ENCODE results near the gene COPRS.
A peak's percentile ranks its signal among the peaks of the same experiment; 100 is the strongest.

The COPRS gene

DNA sequence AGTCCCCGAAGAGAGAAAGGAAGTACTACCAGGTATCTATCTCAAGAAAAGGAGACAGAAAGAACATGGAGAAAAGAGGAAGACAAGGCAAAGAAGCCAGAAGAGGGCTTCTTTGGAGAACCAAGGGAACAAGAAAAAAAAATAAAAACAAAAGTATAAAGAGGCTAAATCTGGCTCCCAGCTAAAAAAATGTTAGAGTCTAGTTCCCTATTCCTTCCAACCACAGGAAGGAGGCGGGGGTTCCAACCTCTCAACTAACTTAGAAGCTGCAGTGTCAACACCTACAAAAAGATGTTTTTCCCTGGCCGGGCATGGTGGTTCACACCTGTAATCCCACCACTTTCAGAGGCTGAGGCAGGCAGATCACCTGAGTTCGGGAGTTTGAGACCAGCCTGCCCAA, 29.1 kb upstream of the COPRS start:
- no peak for TF ChIP-seq CTCF (IDR thresholded peaks at IDR 0.05; ENCODE audit: control insufficient read depth, extremely low read depth, insufficient read depth)
- DNase-seq (ENCODE audit: low read depth), result no peak
- no peak overlapping the region for H3K4me3 ChIP-seq (ENCODE audit: low read depth, low read length)

DNA sequence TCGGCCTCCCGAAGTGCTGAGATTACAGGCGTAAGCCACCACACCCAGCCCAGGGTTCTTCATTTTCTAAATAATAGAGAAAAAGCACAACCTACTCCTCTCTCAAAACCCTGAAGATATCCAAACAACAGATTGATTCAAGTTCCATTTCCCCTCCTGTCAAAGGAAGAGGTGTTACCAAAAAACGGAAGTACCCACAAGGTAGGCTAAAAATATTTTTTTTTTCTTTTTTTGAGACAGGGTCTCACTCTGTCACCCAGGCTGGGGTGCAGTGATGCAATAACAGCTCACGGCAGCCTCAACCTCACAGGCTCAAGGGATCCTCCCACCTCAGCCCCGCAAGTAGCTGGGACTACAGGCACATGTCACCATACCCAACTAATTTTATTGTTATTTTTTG, 23.5 kb upstream of the COPRS start:
- no peak overlapping the region for H3K4me3 ChIP-seq (ENCODE audit: low read depth, low read length)
- no peak for TF ChIP-seq CTCF (IDR thresholded peaks at IDR 0.05; ENCODE audit: control insufficient read depth, extremely low read depth, insufficient read depth)
- no peak for DNase-seq (ENCODE audit: low read depth)

- H3K4me3 ChIP-seq (ENCODE audit: low read depth, low read length), result no peak overlapping the region
- peak; percentile 97 for DNase-seq (ENCODE audit: low read depth)
- TF ChIP-seq CTCF (IDR thresholded peaks at IDR 0.05; ENCODE audit: control insufficient read depth, extremely low read depth, insufficient read depth), result no peak
Observed at GRCh38 chr17:31880311-31880710, 21.3 kb upstream of the COPRS start.

- no peak overlapping the region for H3K4me3 ChIP-seq (ENCODE audit: low read depth, low read length)
- TF ChIP-seq CTCF (IDR thresholded peaks at IDR 0.05; ENCODE audit: control insufficient read depth, extremely low read depth, insufficient read depth), result no peak
- no peak for DNase-seq (ENCODE audit: low read depth)
Observed at GRCh38 chr17:31878703-31879073, 19.6 kb upstream of the COPRS start.

- no peak overlapping the region; the same call in 1 of the 2 replicates for H3K4me3 ChIP-seq (ENCODE audit: low read depth, low read length)
- DNase-seq (ENCODE audit: low read depth), result peak; percentile 59
- no peak for TF ChIP-seq CTCF (IDR thresholded peaks at IDR 0.05; ENCODE audit: control insufficient read depth, extremely low read depth, insufficient read depth)
Observed at GRCh38 chr17:31877911-31878702, 19.1 kb upstream of the COPRS start.

GRCh38 chr17:31877341-31877740, 18.3 kb upstream of the COPRS start:
- DNase-seq (ENCODE audit: low read depth), result no peak
- no peak for TF ChIP-seq CTCF (IDR thresholded peaks at IDR 0.05; ENCODE audit: control insufficient read depth, extremely low read depth, insufficient read depth)

DNA sequence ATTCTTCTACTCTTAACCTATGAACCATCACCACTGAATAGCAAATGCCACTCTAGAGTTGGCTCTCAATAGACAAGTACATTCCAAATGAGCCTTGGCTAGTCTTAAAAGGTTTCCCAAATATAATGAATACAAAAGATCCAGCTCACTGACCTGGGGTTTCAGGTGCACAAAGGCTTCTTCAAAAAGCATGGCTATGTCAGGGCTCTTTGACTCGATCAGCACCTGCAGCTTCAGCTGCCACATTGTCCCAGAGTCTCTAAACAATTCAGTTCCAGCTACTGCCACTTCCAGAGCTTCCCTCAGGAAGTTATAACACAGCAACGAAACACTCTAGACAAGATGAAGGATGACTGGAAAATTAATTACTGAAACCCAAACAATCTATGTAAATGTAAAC, 16.0 kb upstream of the COPRS start:
- no peak overlapping the region for H3K4me3 ChIP-seq (ENCODE audit: low read depth, low read length)
- TF ChIP-seq CTCF (IDR thresholded peaks at IDR 0.05; ENCODE audit: control insufficient read depth, extremely low read depth, insufficient read depth), result no peak
- no peak for DNase-seq (ENCODE audit: low read depth)

More at GRCh38 chr17:31877341-31877740, 18.3 kb upstream of the COPRS start:
- no peak overlapping the region for H3K4me3 ChIP-seq (ENCODE audit: low read depth, low read length)
